Sigmoid colon (tissue), 7 donors: ENCODE results near the gene SV2B. TPM values are rescaled to one million over a fixed set of nuclear protein-coding genes. Genes with fewer than 3 reads are reported as not detected.

Experiments used
- DNase-seq: peaks from one replicate; pipeline ENCODE4 v3.0.0-alpha.2; 2019
- H3K27ac ChIP-seq, 4 donors: fragments of 200-600 bp; sonication (generic); one replicate each; pipeline ENCODE4 v1.5.1; 2016 to 2019; ENCODE audit warnings: mild to moderate bottlenecking in 1 of 4
- H3K27me3 ChIP-seq, 3 donors: fragments of 200-600 bp; sonication (generic); one replicate each; pipeline ENCODE4 v1.5.1; 2019; ENCODE audit warnings: mild to moderate bottlenecking in 1 of 3
- H3K36me3 ChIP-seq, 4 donors: fragments of 200-600 bp; sonication (generic); one replicate each; pipeline ENCODE4 v1.5.1; 2016 to 2019
- H3K4me1 ChIP-seq, 4 donors: fragments of 200-600 bp; sonication (generic); one replicate each; pipeline ENCODE4 v1.5.1; 2017 to 2019
- H3K4me3 ChIP-seq, 4 donors: fragments of 200-600 bp; sonication (generic); one replicate each; pipeline ENCODE4 v1.5.1; 2017 to 2019; ENCODE audit warnings: mild to moderate bottlenecking in 2 of 4, moderate library complexity in 1 of 4
- H3K9me3 ChIP-seq, 4 donors: fragments of 200-600 bp in 3 of 4; sonication (generic) in 3 of 4; one replicate each; pipeline versions ENCODE4 v1.5.1 to v1.6.1; 2013 to 2019
- EP300 ChIP-seq, 4 donors: sonication (generic); formaldehyde crosslinking; IDR thresholded peaks; one replicate each; pipeline ENCODE4 v1.6.1; 2017; ENCODE audit warnings: antibody characterized with exemption in 4 of 4
- POLR2A ChIP-seq, 2 donors: fragments of 450-650 bp; IDR thresholded peaks; one replicate each; pipeline ENCODE4 v1.6.1; 2016; ENCODE audit warnings: antibody characterized with exemption in 2 of 2, mild to moderate bottlenecking in 2 of 2, moderate library complexity in 2 of 2
- POLR2AphosphoS5 ChIP-seq, 4 donors: sonication (generic); formaldehyde crosslinking; IDR thresholded peaks; one replicate each; pipeline ENCODE4 v1.6.1; 2017; ENCODE audit warnings: antibody characterized with exemption in 4 of 4
- WGBS, 2 donors: extraction: QIAGEN DNeasy Blood & Tissue Kit; methylation state at CpG; one replicate each; pipeline ENCODE4 v1.1.7; 2013; 5-methylcytosine and 5-hydroxymethylcytosine counted together
- intact Hi-C: fragments of 100-400 bp; cut with DNase I; formaldehyde crosslinking; loops from one replicate; pipeline ENCODE4 v1.15.1; 2023
- polyA plus RNA-seq, 3 donors: library from polyadenylated mRNA; stranded (reverse); fragments of 200-250 nt; gene quantifications; one replicate each; pipeline ENCODE4 v1.2.3, GENCODE V29; 2013
- total RNA-seq, 4 donors: library from RNA; depleted of rRNA; stranded (reverse); fragments of >200 nt; gene quantifications; one replicate each; pipeline ENCODE4 v1.1.0, GENCODE V29; 2016
- TF ChIP-seq, protein P1 (sequence below), 4 experiments: fragments of 450-650 bp in 3 of 4; fragments of 200-600 bp in 1 of 4; IDR thresholded peaks; one replicate each; pipeline ENCODE4 v1.5.1; 2016 to 2019; ENCODE audit warnings: antibody characterized with exemption in 4 of 4, mild to moderate bottlenecking in 3 of 4, moderate library complexity in 2 of 4
- donor health status: healthy with polysubstance abuse.
- donor health status: Bipolar disorder and iron deficiency.
- donor health status: healthy.

The SV2B gene
- total and polyA plus RNA-seq, 7 donors: 2.0 to 5.0 (median 3.1) TPM; not detected in 2

DNA sequence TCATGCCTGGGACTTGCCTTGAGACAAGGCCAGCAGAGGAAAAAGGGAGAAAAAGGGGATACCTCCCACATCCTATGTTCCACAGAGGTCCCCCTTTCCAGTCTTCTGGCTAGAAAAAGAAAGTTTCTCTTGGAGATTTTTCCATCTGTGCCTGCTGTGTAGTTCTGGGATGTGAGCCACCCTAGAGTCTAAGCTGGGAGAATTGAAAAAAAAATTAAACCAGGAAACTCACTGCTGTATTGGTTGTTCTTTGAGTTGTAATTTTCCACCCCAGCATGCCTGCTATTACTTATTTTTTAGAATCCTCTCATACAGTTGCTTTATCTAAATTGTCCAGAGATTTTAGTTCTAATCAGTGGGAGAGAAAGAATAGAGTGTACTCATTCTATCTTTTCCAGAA lies 68.4 kb downstream of the SV2B start:
- H3K4me3 ChIP-seq: no peak overlapping the region
- TF ChIP-seq, protein P1, sequence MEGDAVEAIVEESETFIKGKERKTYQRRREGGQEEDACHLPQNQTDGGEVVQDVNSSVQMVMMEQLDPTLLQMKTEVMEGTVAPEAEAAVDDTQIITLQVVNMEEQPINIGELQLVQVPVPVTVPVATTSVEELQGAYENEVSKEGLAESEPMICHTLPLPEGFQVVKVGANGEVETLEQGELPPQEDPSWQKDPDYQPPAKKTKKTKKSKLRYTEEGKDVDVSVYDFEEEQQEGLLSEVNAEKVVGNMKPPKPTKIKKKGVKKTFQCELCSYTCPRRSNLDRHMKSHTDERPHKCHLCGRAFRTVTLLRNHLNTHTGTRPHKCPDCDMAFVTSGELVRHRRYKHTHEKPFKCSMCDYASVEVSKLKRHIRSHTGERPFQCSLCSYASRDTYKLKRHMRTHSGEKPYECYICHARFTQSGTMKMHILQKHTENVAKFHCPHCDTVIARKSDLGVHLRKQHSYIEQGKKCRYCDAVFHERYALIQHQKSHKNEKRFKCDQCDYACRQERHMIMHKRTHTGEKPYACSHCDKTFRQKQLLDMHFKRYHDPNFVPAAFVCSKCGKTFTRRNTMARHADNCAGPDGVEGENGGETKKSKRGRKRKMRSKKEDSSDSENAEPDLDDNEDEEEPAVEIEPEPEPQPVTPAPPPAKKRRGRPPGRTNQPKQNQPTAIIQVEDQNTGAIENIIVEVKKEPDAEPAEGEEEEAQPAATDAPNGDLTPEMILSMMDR (IDR thresholded peaks at IDR 0.05): no peak
- TF ChIP-seq POLR2AphosphoS5 (IDR thresholded peaks at IDR 0.05): no peak
- TF ChIP-seq EP300 (IDR thresholded peaks at IDR 0.05): no peak
- intact Hi-C loops: no loop called here

DNA sequence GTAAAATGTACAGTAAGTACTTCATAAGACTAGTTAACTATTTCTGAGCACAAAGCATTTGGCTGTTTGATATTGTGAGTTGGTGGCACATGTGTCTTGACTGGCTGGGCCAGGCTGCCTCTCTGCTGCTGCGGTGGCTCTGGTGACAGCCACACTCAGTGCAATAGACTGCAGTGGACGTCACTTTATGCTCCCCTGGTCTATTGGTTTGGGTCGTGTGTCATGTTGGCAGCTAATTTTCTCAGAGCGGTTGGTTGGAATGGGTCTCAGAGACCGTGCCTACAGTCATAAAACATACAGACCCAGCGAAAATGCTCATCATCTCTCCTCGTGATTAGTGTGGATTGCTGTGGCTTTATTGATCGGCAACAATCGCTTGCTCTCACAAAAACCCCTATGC lies 71.3 kb downstream of the SV2B start:
- no peak for TF ChIP-seq POLR2A (IDR thresholded peaks at IDR 0.05)
- TF ChIP-seq, protein P1 (IDR thresholded peaks at IDR 0.05): no peak
- TF ChIP-seq POLR2AphosphoS5 (IDR thresholded peaks at IDR 0.05): no peak
- no peak for TF ChIP-seq EP300 (IDR thresholded peaks at IDR 0.05)
- no peak overlapping the region for H3K4me3 ChIP-seq
- no peaks in the 10 kb centered on the region for H3K36me3 ChIP-seq
- no peak for DNase-seq
- intact Hi-C loops: no loop called here
- WGBS, 2 donors: 52 to 64% methylated on average over 9 of the region's 9 CpGs
- no peak overlapping the region for H3K27ac ChIP-seq
- H3K4me1 ChIP-seq: no peaks in the 10 kb centered on the region
- peaks cover 0 to 6% (median 0%) of the 10 kb centered on the region in 4 donors for H3K9me3 ChIP-seq
- peaks cover 0 to 5% (median 0%) of the 10 kb centered on the region in 3 donors for H3K27me3 ChIP-seq

More for the DNA sequence above, 68.4 kb downstream of the SV2B start:
- Histone ChIP-seq H3K4me1 (no peaks in the 10 kb centered on the region), H3K27ac (no peak overlapping the region), H3K27me3 (peaks cover 0 to 5% (median 0%) of the 10 kb centered on the region in 3 donors), H3K9me3 (peaks cover 0 to 9% (median 3%) of the 10 kb centered on the region in 4 donors), H3K36me3 (no peaks in the 10 kb centered on the region)
- DNase-seq: no peak

DNA sequence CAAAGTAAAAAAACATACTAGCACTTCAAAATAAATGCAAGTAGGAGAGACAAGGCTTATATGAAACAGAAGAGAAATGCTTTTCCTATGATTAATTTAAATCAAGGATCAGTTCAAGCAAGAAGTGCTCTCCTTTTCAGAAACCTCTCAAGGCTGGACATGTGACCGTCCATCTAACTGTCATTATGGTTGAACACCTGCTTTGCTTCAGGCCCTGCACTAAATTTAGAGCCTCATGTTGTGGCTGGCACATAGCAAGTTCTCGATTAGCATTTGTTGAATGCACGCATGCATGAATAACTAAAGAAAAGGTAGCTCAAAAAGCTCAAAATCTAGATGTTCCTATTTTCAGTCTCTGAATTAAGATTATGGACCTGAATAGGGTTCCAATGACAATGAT lies 82.0 kb downstream of the SV2B start:
- TF ChIP-seq POLR2A (IDR thresholded peaks at IDR 0.05) (no peak), POLR2AphosphoS5 (IDR thresholded peaks at IDR 0.05) (no peak), EP300 (IDR thresholded peaks at IDR 0.05) (no peak)
- TF ChIP-seq, protein P1 (IDR thresholded peaks at IDR 0.05): no peak
- Histone ChIP-seq H3K9me3 (no peaks in the 10 kb centered on the region), H3K4me3 (no peak overlapping the region), H3K27ac (no peak overlapping the region), H3K27me3 (no peaks in the 10 kb centered on the region), H3K36me3 (no peaks in the 10 kb centered on the region), H3K4me1 (no peaks in the 10 kb centered on the region)
- intact Hi-C loops: no loop called here
- WGBS, 2 donors: 89 to 93% methylated on average over 3 of the region's 3 CpGs
- DNase-seq: no peak

DNA sequence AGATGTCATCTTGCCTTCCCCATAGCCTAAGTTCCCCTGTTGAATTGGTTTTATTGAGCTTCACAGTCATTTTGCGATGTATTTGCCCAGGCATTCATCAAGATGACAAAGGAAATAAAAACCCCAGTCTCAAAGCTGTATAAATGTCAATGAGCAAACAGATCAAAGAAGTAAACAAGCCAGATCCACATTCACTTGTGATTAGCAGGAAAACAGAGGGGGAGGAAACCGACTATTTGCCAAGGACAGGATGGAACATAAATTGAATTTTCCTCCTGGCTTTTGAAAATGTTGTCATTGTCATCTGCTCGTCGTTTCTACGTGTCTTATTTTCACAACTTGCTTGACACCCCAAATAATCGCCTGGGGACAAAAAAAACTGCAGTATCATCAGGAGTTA lies 83.5 kb downstream of the SV2B start:
- no peak for DNase-seq
- Histone ChIP-seq H3K4me3 (no peak overlapping the region), H3K36me3 (no peaks in the 10 kb centered on the region), H3K27me3 (no peaks in the 10 kb centered on the region), H3K9me3 (no peaks in the 10 kb centered on the region), H3K27ac (no peak overlapping the region), H3K4me1 (no peaks in the 10 kb centered on the region)
- intact Hi-C loops: no loop called here
- TF ChIP-seq POLR2AphosphoS5 (IDR thresholded peaks at IDR 0.05) (no peak), EP300 (IDR thresholded peaks at IDR 0.05) (no peak), POLR2A (IDR thresholded peaks at IDR 0.05) (no peak)
- TF ChIP-seq, protein P1 (IDR thresholded peaks at IDR 0.05): no peak
- WGBS, 2 donors: 12 to 24% methylated on average over 6 of the region's 6 CpGs

DNA sequence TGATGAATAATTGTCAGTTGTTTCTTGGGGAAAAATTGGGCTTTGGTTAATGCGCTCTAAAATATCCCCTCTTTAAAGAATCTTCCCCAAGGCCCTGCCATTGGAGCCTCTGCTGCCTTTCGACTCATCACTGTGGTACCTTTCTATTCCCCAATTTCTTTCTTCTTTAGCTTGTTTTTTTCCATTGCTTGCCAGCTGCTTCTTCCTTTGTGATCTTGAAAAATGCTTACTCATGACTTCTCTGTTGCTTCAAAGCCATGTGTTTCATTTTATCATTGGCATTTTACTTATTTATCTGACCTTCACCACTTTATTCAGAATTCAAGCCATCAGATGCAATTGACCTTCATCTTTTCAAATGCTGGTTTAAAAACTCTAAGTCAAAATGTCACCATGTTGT lies 84.4 kb downstream of the SV2B start:
- TF ChIP-seq EP300 (IDR thresholded peaks at IDR 0.05) (no peak), POLR2AphosphoS5 (IDR thresholded peaks at IDR 0.05) (no peak), POLR2A (IDR thresholded peaks at IDR 0.05) (no peak)
- TF ChIP-seq, protein P1 (IDR thresholded peaks at IDR 0.05): no peak
- Histone ChIP-seq H3K4me3 (no peak overlapping the region), H3K9me3 (no peaks in the 10 kb centered on the region), H3K27ac (no peak overlapping the region), H3K36me3 (no peaks in the 10 kb centered on the region), H3K4me1 (no peaks in the 10 kb centered on the region), H3K27me3 (no peaks in the 10 kb centered on the region)
- no peak for DNase-seq
- 90 to 91% methylated on average over 2 of the region's 2 CpGs for WGBS, 2 donors
- intact Hi-C loops: no loop called here
